Retinal pigment epithelial cell (primary cell): ENCODE data around the gene COL9A2.
"Not testable (repeated sequence)": the region's sequence is repeated elsewhere in the genome, so short reads cannot be mapped to it uniquely, and the experiment has no call there.

Experiments used
- DNase-seq: peaks from one replicate; pipeline ENCODE4 v3.0.0-alpha.2; 2010; ENCODE audit warnings: low read depth
- H3K4me3 ChIP-seq: 2 replicates; pipeline ENCODE4 v1.5.1; 2011; ENCODE audit warnings: mild to moderate bottlenecking, low read length, control low read depth, moderate library complexity
- CTCF ChIP-seq: conservative IDR thresholded peaks from 2 replicates; pipeline ENCODE4 v1.5.1; 2011; ENCODE audit warnings: low read depth, low read length, control low read depth, inconsistent platforms

Gene COL9A2

GRCh38 chr1:40341491-40342380, 24.6 kb upstream of the COL9A2 start:
- no peak for DNase-seq
- TF ChIP-seq CTCF, result no peak
- H3K4me3 ChIP-seq, result no peak overlapping the region

- TF ChIP-seq CTCF, result no peak
- H3K4me3 ChIP-seq, result no peak overlapping the region
- no peak for DNase-seq
Observed at GRCh38 chr1:40339420-40340323, 22.6 kb upstream of the COL9A2 start.

- DNase-seq, result peak; percentile 32
- no peak overlapping the region for H3K4me3 ChIP-seq
- TF ChIP-seq CTCF, result peak; percentile 99
Observed at GRCh38 chr1:40338745-40339419, 21.8 kb upstream of the COL9A2 start.

GRCh38 chr1:40337443-40337842, 20.4 kb upstream of the COL9A2 start:
- no peak for TF ChIP-seq CTCF
- H3K4me3 ChIP-seq, result no peak overlapping the region
- no peak for DNase-seq

- no peak for TF ChIP-seq CTCF
- DNase-seq, result no peak
- H3K4me3 ChIP-seq, result no peak overlapping the region
Observed at GRCh38 chr1:40332695-40333094, 15.6 kb upstream of the COL9A2 start.

- not testable (repeated sequence) for H3K4me3 ChIP-seq, DNase-seq
Observed at GRCh38 chr1:40331403-40331802, 14.3 kb upstream of the COL9A2 start.
